PFSK-1 (cell line): ENCODE results near the gene VDAC2.

Source experiments
- POLR2AphosphoS5 ChIP-seq: IDR thresholded peaks from 2 replicates; pipeline ENCODE4 v1.6.1; 2012; ENCODE audit warnings: low read depth, mild to moderate bottlenecking, control low read depth, low read length, moderate library complexity
- TAF1 ChIP-seq: IDR thresholded peaks from 2 replicates; pipeline ENCODE4 v1.6.1; 2012; ENCODE audit warnings: low read length, control low read depth, borderline replicate concordance; ENCODE audit not compliant: insufficient read depth

DNA sequence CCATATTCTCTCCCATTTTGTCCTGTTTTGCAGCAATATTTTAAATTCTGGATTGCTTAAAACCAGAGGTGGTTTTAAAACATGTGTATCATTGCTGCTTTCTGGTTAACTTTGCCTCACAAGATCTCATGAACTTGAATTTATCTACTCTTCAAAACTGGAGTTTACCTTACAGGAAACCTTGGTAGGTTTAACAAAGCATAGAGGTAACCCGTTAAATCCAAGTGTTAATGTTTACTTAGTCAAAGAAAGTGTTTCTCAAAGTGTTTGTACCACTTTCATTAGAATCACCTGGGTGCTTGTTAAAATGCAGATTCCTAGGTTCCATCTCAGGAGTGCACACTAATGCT lies 44.0 kb upstream of the VDAC2 start:
- TF ChIP-seq POLR2AphosphoS5: no peak
- TF ChIP-seq TAF1: no peak
